C4-2B (cell line): Measurements from ENCODE around the gene EHBP1L1.

Source experiments
- H3K27ac ChIP-seq: fragments of 450-650 bp; 2 replicates; pipeline ENCODE4 v1.5.1; 2017
- CTCF ChIP-seq: fragments of 450-650 bp; conservative IDR thresholded peaks from 2 replicates; pipeline ENCODE4 v1.5.1; 2017; ENCODE audit warnings: mild to moderate bottlenecking
- ZFX ChIP-seq: fragments of 450-650 bp; IDR thresholded peaks from 2 replicates; pipeline ENCODE4 v1.6.1; 2017

EHBP1L1 gene

DNA sequence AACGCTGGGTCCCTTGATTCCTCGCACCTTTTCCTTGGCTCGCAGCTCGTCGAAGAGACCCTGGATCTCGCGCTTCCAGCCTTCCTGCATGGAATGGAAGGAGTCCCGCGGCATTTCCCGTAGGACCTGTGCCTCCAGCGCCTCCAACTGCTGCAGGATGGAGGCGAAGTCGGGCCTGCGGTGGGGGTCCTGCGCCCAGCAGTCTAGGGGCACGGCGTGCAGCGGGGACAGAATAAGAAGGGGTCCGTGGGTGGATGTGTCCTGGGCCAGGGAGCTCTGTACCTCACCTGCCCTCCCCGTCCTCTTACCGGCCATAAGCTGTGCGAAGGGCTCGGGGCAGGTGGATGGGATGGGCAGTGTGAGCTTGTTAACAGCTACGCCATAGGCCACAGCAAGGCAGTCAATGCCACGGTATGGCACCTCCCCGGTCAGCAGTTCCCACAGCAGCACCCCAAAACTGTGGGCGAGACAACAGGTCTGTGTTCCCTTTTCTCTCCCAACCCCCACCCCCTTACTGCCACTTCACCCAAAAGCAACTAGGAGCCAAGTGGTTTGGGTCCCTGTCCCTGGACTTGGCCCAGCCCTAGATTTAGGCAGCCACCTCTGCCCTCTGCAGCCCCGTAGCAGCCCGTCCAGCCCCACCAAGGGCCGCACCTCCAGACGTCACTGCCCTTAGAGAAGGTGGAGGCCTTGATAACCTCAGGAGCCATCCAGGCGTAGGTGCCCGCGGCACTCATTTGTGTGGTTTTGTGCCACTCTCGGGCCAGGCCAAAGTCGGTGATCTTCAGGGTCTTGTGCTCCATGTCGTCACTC lies 32.0 kb downstream of the EHBP1L1 start:
- TF ChIP-seq ZFX (no peak), CTCF (no peak)
- no peak overlapping the region for H3K27ac ChIP-seq

DNA sequence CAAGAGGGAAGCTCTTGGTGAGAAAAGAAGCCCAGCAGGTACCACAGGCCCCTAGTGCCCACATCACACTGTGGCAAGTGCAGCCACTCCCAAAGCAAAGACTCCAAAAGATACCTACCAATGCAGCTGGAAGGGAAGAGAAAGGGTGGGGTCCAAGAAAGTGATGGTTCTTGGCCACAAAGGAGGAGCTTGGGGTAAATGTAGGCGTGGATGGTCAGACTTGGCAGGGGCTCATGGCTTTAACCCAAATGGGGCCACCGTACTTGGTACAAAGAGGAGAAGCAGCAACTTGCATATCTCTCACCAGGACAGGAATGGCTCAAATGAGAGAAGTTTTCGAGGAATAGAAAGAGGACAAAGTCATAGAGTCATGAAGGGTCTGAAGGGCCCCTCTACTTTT lies 33.4 kb downstream of the EHBP1L1 start:
- no peak overlapping the region for H3K27ac ChIP-seq
- TF ChIP-seq ZFX (no peak), CTCF (no peak)

DNA sequence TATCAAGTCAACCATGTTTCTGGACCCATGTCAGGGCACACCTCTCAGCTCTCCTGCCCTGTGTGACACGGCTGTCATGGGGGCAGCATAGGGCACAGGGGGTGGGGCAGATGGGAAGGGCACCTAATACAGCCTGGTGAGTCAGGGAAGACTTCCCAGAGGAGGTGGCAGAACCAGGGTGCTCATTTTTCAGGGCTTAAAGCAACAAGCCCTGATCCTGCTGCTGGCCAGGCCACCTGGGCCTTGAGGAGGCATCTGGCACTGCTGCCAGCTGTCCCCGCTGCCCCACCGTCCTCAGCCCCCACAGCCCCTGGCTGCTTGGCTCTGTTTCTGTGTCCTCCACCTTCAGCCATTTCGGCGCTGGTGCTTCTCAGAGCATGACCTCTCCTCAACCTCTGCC lies 33.8 kb downstream of the EHBP1L1 start:
- TF ChIP-seq CTCF (no peak), ZFX (no peak)

DNA sequence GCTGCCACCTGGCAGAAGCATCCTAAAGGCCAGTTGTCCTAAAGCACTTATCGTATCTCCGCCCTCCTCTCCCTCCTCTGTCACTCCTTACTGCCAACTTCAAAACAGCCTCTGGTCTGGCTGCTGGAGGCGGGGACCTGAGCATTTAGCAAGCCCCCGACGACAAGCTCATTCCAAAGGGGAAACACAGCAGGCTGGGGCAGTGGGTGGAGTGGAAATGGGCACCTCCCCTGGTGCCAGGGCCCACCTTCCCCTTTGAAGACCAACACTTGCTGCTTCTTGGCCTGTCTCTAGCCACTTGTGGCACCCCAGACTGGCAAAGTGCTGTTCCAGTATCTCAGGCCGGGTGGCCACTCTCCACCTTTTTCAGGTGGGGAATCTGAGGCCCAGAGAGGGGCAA lies 34.6 kb downstream of the EHBP1L1 start:
- TF ChIP-seq ZFX = no peak
- no peak for TF ChIP-seq CTCF
- no peak overlapping the region for H3K27ac ChIP-seq

More for the DNA sequence above, 33.8 kb downstream of the EHBP1L1 start:
- H3K27ac ChIP-seq = no peak overlapping the region

- no peak overlapping the region for H3K27ac ChIP-seq
- TF ChIP-seq ZFX = no peak
- no peak for TF ChIP-seq CTCF
Measured at GRCh38 chr11:65611028-65611757, 35.3 kb downstream of the EHBP1L1 start.

GRCh38 chr11:65611758-65612603 lies 36.1 kb downstream of the EHBP1L1 start:
- H3K27ac ChIP-seq = peak overlapping the region; percentile 94; the same call in 1 of the 2 replicates
- no peak for TF ChIP-seq ZFX
- no peak for TF ChIP-seq CTCF
